Activated CD8-positive, alpha-beta memory T cell treated with anti-CD3 and anti-CD28 coated beads for 1 hour (primary cell): ENCODE results near the gene TENM4.

Source experiments
- DNase-seq, 2 donors: peaks; one replicate each; pipeline ENCODE4 v3.0.0-alpha.2; 2020; ENCODE audit warnings: low read depth in 1 of 2; ENCODE audit errors: extremely low read depth in 1 of 2

TENM4 gene

DNA sequence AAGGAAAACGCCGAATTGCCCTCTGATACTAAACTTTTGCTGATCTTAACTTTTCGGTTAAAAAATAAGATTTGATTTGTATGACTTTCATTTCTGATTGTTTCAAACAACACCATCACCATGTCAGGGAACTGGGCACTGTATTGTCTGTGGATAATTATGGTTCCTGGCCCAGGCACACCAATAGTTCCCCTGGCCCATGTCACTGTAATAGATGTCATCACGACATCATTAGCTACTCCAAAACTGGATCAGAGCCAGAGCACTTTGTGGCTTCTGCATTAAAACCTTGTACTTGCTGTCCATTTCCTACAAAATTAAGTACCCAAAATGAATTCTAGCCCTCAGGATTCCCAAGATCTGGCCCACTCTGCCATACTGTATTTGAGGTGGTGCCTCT is 746.7 kb downstream of the TENM4 start:
- DNase-seq, result no peak

DNA sequence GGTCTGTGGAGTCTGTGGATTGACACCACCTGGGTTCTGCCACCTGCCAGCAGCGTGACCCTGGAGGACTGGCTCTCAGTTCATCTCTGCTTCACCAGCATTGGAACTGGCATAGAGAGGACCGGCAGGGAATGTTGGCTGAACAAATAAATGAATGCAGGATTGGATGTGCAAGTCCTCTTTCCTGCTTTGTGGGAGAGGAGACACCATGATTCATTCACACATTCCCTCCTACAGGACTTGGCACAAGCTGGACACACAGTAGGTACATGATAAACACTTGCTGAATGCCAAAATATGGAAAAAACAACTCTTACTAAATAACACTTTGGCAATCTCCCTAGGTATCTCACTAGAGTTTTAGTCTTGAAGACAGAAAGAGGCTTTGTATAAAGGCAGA is 749.6 kb downstream of the TENM4 start:
- DNase-seq, result no peak

DNA sequence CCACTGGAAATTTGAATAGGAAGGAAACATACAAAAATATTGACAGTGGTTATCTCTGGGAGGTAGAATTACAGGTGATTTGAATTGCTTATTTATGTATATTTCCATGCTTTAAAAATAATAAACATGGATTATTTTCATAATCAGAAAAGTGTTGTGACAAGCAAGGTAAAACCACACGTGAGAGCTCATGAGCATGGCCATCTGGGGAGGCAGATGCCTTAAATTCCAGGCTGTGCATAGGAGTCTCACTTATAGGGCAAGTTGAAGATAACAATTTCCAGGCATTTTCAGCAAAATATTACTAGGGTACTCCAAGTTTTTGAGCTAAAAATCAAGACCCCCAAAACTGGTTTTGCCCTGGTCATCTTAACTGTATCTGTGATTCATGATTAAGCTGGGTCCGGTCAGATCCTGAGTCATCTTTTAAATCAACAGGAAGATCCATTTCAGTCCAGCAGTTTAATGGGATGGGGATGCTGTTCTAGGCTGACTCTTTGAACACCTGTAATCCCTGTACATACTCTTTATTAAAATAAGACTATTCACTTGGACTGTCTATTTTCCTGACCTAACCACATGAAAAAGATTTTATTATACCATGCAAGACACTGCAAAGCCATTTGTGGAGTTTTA is 750.4 kb downstream of the TENM4 start:
- no peak for DNase-seq

DNA sequence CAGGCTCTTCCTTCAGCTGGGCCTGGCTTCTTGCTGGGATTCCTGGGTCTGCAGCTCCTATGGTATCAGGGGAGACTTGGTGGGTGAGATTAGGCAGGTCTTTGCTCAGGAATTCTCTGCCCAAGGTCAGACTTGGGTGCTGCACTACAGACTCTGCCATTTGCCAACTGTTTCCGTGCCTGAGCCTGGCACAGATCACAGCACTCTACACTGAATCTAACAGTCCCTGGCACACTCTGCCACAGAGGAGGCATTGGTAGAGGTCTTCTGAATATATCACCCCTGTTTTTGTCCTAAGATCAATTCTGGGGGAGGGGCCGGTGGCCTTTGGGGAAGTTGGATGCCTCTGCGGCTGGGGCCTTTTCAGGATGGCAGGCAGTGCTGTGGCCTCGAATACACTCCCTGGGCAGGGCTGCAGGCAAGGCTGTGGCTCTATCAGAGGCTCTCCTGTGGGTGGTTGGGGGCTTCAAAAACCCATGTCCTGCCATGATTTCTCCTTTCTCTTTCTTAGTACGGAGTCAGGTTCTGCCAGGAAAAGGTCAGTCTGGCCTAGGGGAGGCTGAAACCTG is 751.2 kb downstream of the TENM4 start:
- no peak for DNase-seq

DNA sequence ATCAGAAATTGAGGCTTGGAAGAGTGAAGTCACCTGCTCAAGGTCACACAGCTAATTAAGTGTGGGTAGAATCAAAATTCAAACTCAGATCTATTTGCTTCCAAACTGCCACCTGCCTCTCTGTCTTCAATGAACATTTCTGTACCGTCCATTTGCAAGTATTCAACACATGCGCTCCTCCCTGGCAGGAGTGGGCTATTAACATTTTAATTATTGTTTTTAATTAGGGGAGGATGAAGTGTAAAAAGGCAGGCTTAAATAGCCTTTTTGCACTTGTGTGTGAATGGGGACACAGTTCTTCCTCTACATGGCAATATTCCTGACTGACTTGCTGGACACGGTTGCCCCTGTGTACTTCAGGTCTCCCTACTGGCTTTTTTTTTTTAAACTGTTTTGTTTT is 751.7 kb downstream of the TENM4 start:
- DNase-seq, result no peak

DNA sequence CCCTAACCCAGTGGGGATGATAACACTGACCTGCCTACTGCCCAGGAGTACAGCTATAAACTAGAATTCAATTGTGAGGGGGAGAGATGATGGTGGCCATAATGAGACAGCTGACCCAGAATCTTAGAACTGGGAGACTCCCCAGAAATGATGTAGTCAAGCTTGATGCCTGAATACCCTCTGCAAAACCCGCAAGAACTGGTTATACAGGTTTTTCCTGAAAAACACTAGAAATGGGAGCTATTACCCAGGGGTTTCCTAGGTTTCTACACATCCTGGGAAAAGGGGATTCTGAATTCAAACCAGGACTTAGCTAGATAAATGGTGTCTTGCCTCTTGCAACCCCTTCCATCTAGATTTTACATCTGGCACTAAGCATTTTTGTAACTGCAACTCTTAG is 752.4 kb downstream of the TENM4 start:
- no peak for DNase-seq

DNA sequence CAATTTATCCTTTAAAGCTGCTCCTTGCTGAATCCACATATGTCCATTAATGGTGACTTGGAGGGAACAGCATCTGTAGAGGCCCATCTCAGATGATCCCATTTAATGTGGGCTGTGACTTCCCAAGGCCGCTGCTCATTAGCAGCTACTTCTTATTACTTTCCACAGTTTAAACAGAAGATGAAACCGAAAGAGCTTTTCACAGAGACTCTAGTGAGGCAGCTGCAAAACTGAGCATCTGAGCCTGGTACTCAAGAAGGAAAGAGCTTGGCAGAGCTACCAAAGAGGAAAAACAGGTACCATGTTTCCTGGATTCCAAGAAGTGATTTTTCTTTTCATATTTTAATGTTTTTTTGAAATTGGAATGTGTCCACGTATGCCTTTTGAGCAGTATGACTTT is 755.7 kb downstream of the TENM4 start:
- DNase-seq, result no peak

DNA sequence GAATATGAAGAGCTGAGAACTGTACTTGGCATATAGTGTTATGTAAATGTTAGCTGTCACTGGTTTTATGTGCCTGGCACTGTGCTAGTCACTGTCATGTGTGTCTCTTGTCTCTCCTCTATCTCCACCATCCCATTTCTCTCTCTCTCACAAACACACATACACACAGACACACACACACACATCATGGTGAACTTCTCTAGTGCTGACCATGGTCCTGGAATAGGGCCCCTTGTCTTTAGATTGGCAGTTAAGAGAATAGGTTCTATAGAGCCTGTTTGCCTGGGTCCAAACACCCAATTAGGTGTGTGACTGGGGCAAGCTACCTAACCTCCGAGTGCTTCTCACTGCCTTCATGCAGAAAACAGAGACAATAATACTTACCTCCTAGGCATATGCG is 756.5 kb downstream of the TENM4 start:
- DNase-seq, result no peak

DNA sequence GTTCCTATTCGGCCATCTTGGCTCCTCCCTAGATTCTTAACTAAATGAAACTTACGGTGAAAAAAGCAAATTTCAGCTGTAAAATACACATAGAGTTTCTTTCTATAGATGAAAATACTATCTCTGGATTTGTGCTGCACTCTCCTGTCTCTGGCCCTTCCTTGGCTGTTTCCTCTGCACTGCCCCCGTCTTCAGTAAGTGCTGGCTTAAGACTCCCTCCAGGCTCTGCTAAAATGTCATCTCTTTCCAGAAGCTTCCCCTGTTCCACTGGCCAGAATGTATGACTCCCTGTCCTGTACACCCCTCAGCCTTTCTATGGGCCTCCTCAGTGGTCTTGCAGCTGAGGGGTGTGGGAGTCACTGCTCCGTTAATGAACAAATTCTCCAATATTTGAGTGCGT is 757.1 kb downstream of the TENM4 start:
- no peak for DNase-seq

DNA sequence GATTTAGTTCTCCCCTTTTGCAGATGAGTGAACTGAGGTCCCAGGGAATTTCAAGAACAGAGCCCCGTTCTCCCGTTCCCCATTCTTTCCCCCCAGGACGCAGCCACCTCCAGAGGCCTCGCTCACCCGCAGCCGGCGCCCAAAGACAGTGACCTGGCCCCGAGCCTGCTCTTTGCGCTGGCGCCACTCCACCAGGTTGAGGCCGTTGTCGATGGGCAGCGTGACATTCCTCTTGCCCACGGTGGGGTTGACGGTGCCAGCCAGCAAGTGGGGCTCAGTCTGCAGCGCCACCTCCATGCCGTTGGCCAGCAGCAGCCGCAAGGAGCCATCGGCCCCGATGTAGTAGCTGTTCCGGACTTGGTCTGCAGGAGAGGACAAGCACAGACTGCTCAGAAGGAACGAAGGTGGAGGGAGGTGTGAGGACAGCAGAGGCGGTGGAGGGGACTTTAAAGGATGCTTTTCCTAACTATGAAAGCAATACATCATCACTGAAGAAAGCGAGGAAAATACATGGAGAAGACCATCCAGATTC is 764.7 kb downstream of the TENM4 start:
- DNase-seq, result no peak

DNA sequence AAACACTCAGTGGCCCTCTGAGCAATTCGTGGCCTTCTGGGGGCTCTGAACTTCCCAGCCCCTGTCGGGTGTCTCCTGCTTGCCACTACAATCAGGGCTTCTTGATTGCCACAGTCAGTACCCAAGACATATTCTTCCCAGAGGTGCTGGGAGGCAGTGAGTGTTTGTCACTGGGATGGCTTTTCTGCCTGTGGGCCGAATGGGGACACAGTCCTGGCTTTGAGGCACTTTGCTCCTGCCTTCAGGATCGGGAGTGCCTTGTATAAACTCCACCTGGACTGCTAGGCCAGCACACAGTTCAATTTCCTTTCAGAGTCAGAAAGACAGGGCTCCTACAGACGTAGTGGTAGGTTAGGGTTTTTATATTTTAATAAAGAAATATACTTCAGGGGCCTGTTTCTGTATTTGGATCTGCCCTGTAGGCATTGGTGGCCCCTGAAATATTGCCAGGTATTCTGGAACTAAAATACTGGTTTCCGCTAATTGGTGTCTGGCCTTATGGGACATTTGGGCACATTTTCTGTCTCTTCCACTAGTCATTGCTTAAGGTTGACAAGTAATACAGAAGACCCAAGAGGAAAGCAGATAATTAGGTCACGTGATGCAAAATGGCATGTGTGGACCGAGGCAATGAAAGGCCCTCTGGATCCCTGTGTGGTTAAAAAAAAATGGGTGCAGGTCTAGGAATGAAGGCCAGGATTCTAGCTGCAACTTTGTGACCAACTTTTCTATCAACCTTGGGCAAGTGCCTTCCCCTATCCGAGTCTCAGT is 767.8 kb downstream of the TENM4 start:
- DNase-seq, result no peak

DNA sequence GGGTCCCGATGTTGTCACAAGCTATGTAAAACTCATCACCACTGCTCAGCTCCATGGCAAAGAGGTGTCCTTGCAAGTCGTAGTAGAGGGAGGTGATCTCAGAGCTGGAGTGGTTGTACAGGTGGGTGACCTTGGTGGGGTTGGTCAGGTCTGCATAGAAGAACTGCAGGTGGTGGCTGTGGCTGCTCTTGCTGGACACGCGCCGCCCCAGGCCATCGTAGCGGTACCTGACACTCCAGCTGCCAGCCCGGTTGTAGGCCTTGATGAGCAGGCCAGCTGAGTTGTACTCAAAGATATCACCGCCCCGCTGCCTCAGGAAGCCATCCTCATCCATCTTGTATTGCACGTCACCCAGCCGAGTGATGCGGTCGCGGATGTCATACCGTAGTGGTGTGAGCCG is 771.6 kb downstream of the TENM4 start:
- DNase-seq, result no peak

DNA sequence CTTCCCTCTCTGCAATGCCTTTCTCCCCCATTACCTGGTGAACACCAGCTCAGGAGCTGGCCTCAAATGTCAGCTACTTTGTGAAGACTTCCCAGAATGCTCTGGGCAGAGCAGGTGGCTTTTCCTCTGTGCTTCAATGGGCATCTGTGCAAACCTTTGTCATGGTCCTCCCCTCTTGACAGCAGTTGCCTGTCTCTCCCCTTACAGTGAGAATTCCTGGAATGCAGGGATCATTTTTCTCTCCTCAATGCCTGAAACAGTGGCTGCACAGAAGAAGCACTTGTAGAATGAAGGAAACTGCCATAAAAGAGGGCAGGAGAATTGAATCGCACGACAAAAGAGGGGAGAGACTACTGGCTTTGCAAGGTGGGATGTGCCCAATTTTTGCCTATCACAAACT is 773.4 kb downstream of the TENM4 start:
- no peak for DNase-seq

DNA sequence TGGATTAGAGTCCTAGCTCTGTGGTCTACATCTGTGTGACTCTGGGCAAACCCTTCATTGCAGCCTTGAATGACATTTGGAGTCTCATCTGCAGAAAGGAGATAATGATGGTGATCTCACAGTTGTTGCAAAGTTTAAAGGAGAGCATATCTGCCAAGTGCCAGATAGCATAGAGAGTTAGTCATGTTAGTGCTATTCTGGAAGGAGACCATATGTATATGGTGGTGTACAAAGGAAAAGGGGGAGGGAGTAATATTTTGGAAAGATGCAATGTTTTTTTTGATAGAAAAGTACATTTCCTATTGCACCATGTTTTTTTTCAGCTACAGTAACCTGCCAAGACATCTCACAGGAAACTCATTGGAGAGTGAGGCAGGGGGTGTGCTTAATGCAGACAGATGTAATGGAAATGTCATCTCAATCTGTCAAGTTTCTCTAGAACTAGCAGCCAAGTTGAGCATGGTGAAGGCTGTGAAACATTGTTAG is 774.1 kb downstream of the TENM4 start:
- DNase-seq, result no peak

DNA sequence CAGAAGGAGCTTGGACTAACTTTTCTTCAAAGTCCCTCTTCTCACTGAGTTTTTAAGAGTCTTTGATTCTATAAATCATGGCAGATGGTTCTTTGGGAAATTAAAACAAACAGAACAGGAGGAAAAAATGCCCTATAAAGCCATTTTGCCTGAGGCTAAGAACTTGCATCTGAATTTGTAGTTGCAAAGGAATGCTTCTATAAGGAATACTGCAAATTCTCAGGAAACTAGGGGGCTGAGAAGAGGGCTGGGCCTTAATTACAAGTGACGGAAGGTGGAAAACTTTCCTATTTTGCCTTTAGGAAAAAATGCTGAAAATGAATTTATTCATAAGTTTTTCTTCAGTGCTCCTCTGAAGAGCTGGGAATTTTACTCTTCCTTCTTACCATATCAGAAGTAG is 776.2 kb downstream of the TENM4 start:
- DNase-seq, result no peak

DNA sequence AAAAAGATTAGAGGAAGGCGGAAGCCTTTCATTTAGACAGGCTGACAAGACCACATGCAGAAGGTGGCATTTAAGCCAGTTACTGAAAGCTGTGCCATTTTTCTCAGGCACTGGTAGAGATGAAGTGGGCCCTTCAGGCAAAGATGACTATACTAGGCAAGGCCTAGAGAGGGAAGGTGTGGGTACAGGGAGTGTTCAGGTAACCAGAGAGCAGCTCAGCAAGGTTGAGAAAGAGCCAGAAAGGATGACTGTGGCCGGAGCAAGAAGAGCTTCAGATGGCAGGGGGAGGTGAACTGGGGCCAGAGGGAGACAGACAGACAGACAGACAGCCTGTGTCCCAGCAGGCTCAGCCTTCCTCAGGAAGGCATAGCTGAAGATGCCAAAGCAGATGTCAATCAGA is 778.0 kb downstream of the TENM4 start:
- DNase-seq, result no peak

DNA sequence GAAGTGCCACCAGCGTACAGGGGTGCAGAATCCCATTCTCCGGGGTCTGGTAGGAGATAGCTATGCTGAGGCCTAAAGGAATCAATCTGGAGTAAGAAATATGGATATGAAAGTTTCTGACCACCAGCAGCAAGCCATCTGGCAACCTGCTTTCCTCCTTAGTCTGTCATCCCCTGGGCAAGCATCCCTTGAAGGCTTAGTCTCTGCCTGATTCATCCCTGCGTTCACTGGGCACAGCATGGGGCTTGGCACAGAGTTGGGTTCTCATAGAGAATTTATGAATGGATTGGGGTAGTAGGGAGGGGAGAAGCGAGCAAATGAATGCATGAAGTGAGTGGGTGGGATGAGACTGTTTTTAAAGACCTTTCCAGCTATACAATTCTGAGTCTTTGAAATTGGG is 780.4 kb downstream of the TENM4 start:
- DNase-seq, result no peak

DNA sequence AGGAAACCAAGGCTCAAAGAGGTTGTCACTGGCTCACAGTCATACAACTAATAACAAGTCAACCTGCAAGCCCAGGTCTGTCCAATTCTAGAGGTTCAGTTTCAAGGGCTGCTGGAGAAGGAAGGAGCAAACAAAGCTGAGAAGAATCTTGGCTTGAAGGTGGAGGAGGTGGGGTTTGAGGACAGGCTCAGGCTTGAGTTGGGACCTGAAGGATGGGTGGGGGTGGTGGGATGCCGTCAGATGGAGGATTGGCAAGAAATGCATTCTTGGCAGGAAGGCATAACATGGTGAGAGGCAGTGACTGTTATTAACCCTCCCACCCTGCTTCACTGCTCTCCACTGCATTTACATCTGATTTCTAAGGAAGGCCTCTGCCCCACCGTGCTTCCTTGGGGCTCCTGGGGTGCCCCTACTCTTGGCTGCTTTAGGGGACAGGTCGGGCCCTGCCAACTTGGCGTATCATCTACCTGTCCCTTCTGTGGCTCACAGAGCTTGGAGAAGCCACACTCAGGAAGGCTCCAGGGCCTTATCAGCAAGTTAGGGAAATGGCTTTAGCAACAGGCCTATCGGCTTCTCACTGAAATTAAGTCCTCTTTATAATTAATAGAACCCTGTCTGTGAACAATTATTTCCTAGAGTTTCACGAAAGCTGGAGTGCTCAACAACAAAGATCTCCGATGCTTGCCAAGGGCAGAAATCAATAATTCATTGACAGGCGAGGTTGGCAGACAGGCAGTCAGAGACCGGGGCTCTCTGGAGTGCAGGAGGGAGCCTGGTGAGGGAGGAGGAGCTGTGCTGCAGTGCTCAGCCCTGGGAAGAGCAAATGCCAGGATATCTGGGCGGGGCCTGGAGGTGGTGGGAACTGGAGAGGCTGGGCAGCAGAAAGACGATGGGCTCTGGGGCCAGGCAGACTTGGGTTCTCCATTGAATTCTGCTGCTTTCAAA is 781.2 kb downstream of the TENM4 start:
- DNase-seq, result no peak

DNA sequence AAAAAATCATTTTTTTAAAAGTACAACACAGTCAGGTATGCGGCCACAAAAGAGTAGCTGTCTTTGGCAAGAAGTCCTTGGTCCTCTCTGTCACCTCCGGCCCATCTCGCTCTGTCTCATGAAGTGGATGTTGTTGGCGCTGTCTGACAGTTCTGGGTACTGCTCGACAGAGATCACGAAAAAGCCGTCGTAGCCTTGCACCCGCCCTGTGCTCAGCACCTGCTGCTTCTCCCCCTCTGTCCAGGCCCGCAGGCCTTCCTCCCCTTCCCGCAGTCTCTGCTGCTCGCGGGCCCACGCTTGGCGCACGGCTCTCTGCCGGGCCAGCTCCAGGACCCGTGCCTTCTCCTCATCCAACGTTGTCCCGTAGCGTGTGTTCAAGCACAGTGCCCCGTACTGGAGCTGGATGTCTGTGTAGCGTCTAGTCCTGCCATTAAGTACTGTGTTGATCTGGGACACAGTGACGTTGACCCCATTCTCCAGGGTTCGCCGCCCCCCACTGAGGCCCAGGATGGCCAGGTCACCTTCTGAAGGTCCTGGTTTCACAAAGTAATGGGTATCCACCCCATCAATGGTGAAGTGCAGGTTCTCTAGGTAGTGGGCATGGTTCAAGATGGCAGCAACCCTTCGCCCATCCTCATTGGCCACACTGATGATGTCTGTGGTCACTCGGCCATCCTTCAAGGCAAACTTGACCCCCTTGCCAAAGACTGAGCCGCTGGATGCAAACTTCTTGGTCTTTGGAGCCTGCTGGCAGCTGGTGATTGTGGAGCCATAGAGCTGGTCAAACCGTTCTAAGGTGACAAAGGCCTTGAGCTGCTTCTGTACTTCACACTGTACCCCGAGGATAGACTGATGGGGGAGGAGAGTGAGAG is 782.6 kb downstream of the TENM4 start:
- no peak for DNase-seq

DNA sequence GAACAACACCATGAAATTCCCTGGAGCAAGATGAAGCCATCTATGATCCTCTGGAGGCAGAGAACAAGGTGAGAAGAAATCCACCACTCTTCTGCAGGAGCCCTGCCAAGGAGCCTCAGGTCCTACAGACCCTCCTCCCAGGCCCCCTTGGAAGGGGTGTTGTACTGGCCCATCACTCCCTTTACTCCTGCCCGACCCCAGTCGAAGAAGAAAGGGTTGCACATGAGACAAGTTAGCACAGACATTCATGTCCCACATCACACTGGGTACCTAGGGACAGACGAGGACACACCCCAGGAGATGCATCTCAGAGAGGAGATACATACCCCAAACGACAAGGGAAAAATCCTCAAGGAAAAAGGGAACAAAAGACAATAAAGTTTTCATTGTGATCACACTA is 783.4 kb downstream of the TENM4 start:
- DNase-seq, result no peak
